Prostate gland (tissue), 2 donors: ENCODE results near the gene EIPR1. TPM values are rescaled to one million over a fixed set of nuclear protein-coding genes. Genes with fewer than 3 reads are reported as not detected.

Experiments used
- DNase-seq: peaks from one replicate; pipeline ENCODE4 v3.0.0-alpha.2; 2019; ENCODE audit warnings: low spot score
- H3K27ac ChIP-seq, 2 donors: fragments of 200-600 bp; sonication (generic); 2 replicates each; pipeline ENCODE4 v1.5.1; 2017 to 2019
- H3K27me3 ChIP-seq: fragments of 200-600 bp; sonication (generic); replicated peaks from 2 replicates; pipeline ENCODE4 v1.5.1; 2019; ENCODE audit not compliant: insufficient read depth
- H3K36me3 ChIP-seq, 2 donors: fragments of 200-600 bp; sonication (generic); 1 replicate in 1 of 2; 2 replicates in 1 of 2; pipeline versions ENCODE4 v1.5.1 to v1.8.1; 2017 to 2019
- H3K4me1 ChIP-seq: fragments of 200-600 bp; sonication (generic); replicated peaks from 2 replicates; pipeline ENCODE4 v1.5.1; 2019
- H3K4me3 ChIP-seq, 2 donors: fragments of 200-600 bp; sonication (generic); 2 replicates each; pipeline ENCODE4 v1.5.1; 2017 to 2019
- H3K9me3 ChIP-seq: fragments of 200-600 bp; sonication (generic); 2 replicates; pipeline ENCODE4 v1.5.1; 2017
- CTCF ChIP-seq, 4 experiments: fragments of 200-600 bp in 2 of 4; fragments of 450-650 bp in 2 of 4; sonication (generic) in 2 of 4; IDR thresholded peaks; 1 replicate in 3 of 4; 2 replicates in 1 of 4; pipeline ENCODE4 v1.5.1; 2016 to 2019; ENCODE audit warnings: antibody characterized with exemption in 4 of 4, mild to moderate bottlenecking in 2 of 4, moderate library complexity in 2 of 4
- POLR2A ChIP-seq: fragments of 450-650 bp; IDR thresholded peaks from one replicate; pipeline ENCODE4 v1.6.1; 2016; ENCODE audit warnings: antibody characterized with exemption, mild to moderate bottlenecking
- POLR2AphosphoS5 ChIP-seq: sonication (generic); formaldehyde crosslinking; IDR thresholded peaks from one replicate; pipeline ENCODE4 v1.6.1; 2017; ENCODE audit warnings: antibody characterized with exemption
- WGBS: methylation state at CpG from one replicate; pipeline ENCODE4 v1.1.5; 2018; 5-methylcytosine and 5-hydroxymethylcytosine counted together
- intact Hi-C: fragments of 100-400 bp; cut with DNase I; formaldehyde crosslinking; loops from one replicate; pipeline ENCODE4 v1.14.2; 2022
- total RNA-seq, 2 donors: library from RNA; depleted of rRNA; stranded (reverse); fragments of >200 nt; gene quantifications; one replicate each; pipeline ENCODE4 v1.1.0, GENCODE V29; 2016

Gene EIPR1
- total RNA-seq, 2 donors from 2014 or later, result 30.0 to 52.3 TPM

DNA sequence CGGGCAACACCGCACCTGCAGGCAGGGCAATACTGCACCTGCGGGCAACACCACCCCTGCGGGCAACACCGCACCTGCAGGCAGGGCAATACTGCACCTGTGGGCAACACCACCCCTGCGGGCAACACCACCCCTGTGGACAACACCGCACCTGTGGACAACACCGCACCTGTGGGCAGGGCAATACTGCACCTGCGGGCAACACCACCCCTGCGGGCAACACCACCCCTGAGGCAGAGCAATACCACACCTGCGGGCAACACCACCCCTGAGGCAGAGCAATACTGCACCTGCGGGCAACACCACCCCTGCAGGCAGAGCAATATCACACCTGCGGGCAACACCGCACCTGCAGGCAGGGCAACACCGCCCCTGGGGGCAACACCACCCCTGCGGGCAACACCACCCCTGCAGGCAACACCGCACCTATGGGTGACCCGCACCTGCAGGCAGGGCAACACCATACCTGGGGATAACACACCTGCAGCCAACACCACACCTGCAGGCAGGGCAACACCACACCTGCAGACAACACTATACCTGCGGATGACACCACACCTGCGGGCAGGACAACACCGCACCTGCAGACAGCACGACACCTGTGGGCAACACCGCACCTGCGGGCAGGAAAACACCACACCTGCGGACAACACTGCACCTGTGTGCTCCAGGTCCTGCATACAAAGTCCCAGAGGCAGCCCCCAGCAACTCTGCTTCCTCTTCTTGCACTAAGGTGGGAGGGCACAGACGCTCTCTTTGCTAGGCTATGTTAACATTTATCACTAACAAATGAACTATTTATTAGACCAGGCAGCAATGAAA, 57.7 kb downstream of the EIPR1 start:
- WGBS, result 94% methylated on average over 26 of the region's 26 CpGs
- TF ChIP-seq POLR2A (no peak), POLR2AphosphoS5 (no peak), CTCF (IDR thresholded peaks at IDR 0.05) (no peak)
- H3K27me3 ChIP-seq, result no peaks in the 10 kb centered on the region

GRCh38 chr2:3319134-3319533, 58.5 kb downstream of the EIPR1 start:
- no peak for TF ChIP-seq POLR2A
- TF ChIP-seq CTCF (IDR thresholded peaks at IDR 0.05), result no peak
- TF ChIP-seq POLR2AphosphoS5, result no peak
- no peaks in the 10 kb centered on the region for H3K4me1 ChIP-seq
- H3K9me3 ChIP-seq, result no peaks in the 10 kb centered on the region
- H3K27me3 ChIP-seq, result no peaks in the 10 kb centered on the region
- no peak overlapping the region for H3K4me3 ChIP-seq
- DNase-seq, result no peak
- H3K27ac ChIP-seq, result no peak overlapping the region
- 96% methylated on average over 13 of the region's 13 CpGs for WGBS
- H3K36me3 ChIP-seq, result no peaks in the 10 kb centered on the region
- intact Hi-C loops, result no loop called here

More for the DNA sequence above, 57.7 kb downstream of the EIPR1 start:
- H3K4me1 ChIP-seq, result no peaks in the 10 kb centered on the region
- intact Hi-C loops, result no loop called here
- H3K9me3 ChIP-seq, result no peaks in the 10 kb centered on the region
- no peak overlapping the region for H3K4me3 ChIP-seq
- no peak overlapping the region for H3K27ac ChIP-seq
- DNase-seq, result no peak
- no peaks in the 10 kb centered on the region for H3K36me3 ChIP-seq

GRCh38 chr2:3317871-3318590, 59.6 kb downstream of the EIPR1 start:
- intact Hi-C loops, result no loop called here
- Histone ChIP-seq H3K27ac (no peak overlapping the region), H3K4me3 (no peak overlapping the region), H3K36me3 (no peaks in the 10 kb centered on the region), H3K9me3 (no peaks in the 10 kb centered on the region), H3K27me3 (no peaks in the 10 kb centered on the region), H3K4me1 (no peaks in the 10 kb centered on the region)
- TF ChIP-seq POLR2AphosphoS5 (no peak), POLR2A (no peak), CTCF (IDR thresholded peaks at IDR 0.05) (no peak)
- DNase-seq, result no peak
- WGBS, result 97% methylated on average over 27 of the region's 27 CpGs

- WGBS, result 87% methylated on average over 21 of the region's 21 CpGs
- no peaks in the 10 kb centered on the region for H3K36me3 ChIP-seq
- intact Hi-C loops, result no loop called here
- no peaks in the 10 kb centered on the region for H3K27me3 ChIP-seq
- H3K4me3 ChIP-seq, result no peak overlapping the region
- H3K27ac ChIP-seq, result no peak overlapping the region
- no peaks in the 10 kb centered on the region for H3K4me1 ChIP-seq
- H3K9me3 ChIP-seq, result no peaks in the 10 kb centered on the region
- TF ChIP-seq CTCF (IDR thresholded peaks at IDR 0.05) (no peak), POLR2AphosphoS5 (no peak), POLR2A (no peak)
- DNase-seq, result no peak
Observed at GRCh38 chr2:3317277-3317685, 60.3 kb downstream of the EIPR1 start.
